GM12878 (cell line): ENCODE data around the gene CACUL1. TPM values are rescaled to one million over a fixed set of nuclear protein-coding genes. Genes with fewer than 3 reads are reported as not detected.

ENCODE experiments used
- ATAC-seq: fragments of 200-7000 bp; cut with Tn5 transposase; 3 replicates; pipeline ENCODE4 v1.9.1; 2020; ENCODE audit warnings: mild to moderate bottlenecking, moderate library complexity
- BruUV-seq: library from RNA; stranded (reverse); fragments of 400-500 nt; replicated peaks from 2 replicates; lab custom pipeline; 2021; lab: Mats Ljungman, UMichigan
- CTCF ChIA-PET: fragments of 300-600 bp; sonication (Branson Sonifier 250); formaldehyde crosslinking; extraction: SDS; loops from one replicate; lab custom pipeline; 2021; ENCODE audit warnings: inconsistent platforms; lab: Yijun Ruan, JAX
- POLR2A ChIA-PET: fragments of 350-600 bp; formaldehyde crosslinking; extraction: SDS; loops from one replicate; lab custom pipeline; 2021; ENCODE audit warnings: inconsistent platforms; lab: Charles Lee
- RAD21 ChIA-PET: fragments of 300-600 bp; sonication (Branson Sonifier 250); formaldehyde crosslinking; loops from one replicate; lab custom pipeline; 2023; ENCODE audit warnings: antibody characterized with exemption; ENCODE audit not compliant: unreplicated experiment; lab: Charles Lee
- SMC1A ChIA-PET: fragments of 300-600 bp; sonication (Branson Sonifier 250); formaldehyde crosslinking; loops from one replicate; lab custom pipeline; 2023; ENCODE audit not compliant: unreplicated experiment, uncharacterized antibody; lab: Charles Lee
- DNase-seq: peaks from one replicate; pipeline ENCODE4 v3.0.0-alpha.2; 2011; ENCODE audit warnings: low read depth, low spot score
- FAIRE-seq: peaks from 3 replicates; lab custom pipeline; 2011; peaks lifted over from hg19 to GRCh38; lab: Jason Lieb, UNC
- H2AFZ ChIP-seq: 2 replicates; pipeline ENCODE4 v1.6.0; 2011; ENCODE audit warnings: low read depth, low read length, control low read depth; ENCODE audit not compliant: control insufficient read depth
- H3K27ac ChIP-seq: 2 replicates; pipeline ENCODE4 v1.5.1; 2011; ENCODE audit warnings: control low read depth; ENCODE audit not compliant: control insufficient read depth, insufficient read depth
- H3K27me3 ChIP-seq, 2 experiments: replicated peaks in 1 of 2; 2 replicates each; pipeline versions ENCODE4 v1.6.0 to v1.6.1; 2011; ENCODE audit warnings: low read length in 1 of 2; ENCODE audit not compliant: control insufficient read depth in 2 of 2, insufficient read depth in 2 of 2
- H3K36me3 ChIP-seq, 2 experiments: 2 replicates each; pipeline ENCODE4 v1.5.1; 2011; ENCODE audit warnings: low read length in 1 of 2; ENCODE audit not compliant: control insufficient read depth in 2 of 2, insufficient read depth in 2 of 2
- H3K4me1 ChIP-seq: 2 replicates; pipeline ENCODE4 v1.6.1; 2011; ENCODE audit warnings: mild to moderate bottlenecking, low read length, moderate library complexity, mixed read lengths; ENCODE audit not compliant: control insufficient read depth, insufficient read depth
- H3K4me2 ChIP-seq: 2 replicates; pipeline ENCODE4 v1.6.0; 2011; ENCODE audit warnings: control low read depth; ENCODE audit not compliant: control insufficient read depth, insufficient read depth
- H3K4me3 ChIP-seq: fragments of 200-600 bp; sonication (generic); 2 replicates; pipeline ENCODE4 v1.5.1; 2016
- H3K79me2 ChIP-seq: 2 replicates; pipeline ENCODE4 v1.6.0; 2011; ENCODE audit warnings: low read length; ENCODE audit not compliant: control insufficient read depth, insufficient read depth
- H3K9ac ChIP-seq: 2 replicates; pipeline ENCODE4 v1.8.0; 2011; ENCODE audit warnings: low read length, control low read depth, mixed read lengths; ENCODE audit not compliant: control insufficient read depth, insufficient read depth
- H3K9me3 ChIP-seq: replicated peaks from 3 replicates; pipeline ENCODE4 v1.5.1; 2011; ENCODE audit warnings: mild to moderate bottlenecking, low read length; ENCODE audit not compliant: control insufficient read depth, insufficient read depth
- H4K20me1 ChIP-seq: 2 replicates; pipeline ENCODE4 v1.6.0; 2011; ENCODE audit not compliant: control insufficient read depth, insufficient read depth
- ASH2L ChIP-seq: fragments of 300-600, 200-600 bp; sonication (generic); IDR thresholded peaks from 2 replicates; pipeline ENCODE4 v1.6.1; 2017; ENCODE audit warnings: low read depth, mild to moderate bottlenecking, borderline replicate concordance
- BHLHE40 ChIP-seq, 2 experiments: fragments of 450-650 bp in 1 of 2; IDR thresholded peaks; 2 replicates each; pipeline ENCODE4 v1.6.1; 2011 to 2017; ENCODE audit warnings: low read depth in 2 of 2, borderline replicate concordance in 1 of 2, improper control_type of control experiment in 1 of 2, low read length in 1 of 2, mild to moderate bottlenecking in 1 of 2
- DPF2 ChIP-seq: fragments of 450-650 bp; IDR thresholded peaks from 2 replicates; pipeline ENCODE4 v1.6.1; 2017; ENCODE audit warnings: mild to moderate bottlenecking
- E2F4 ChIP-seq: IDR thresholded peaks from 2 replicates; pipeline ENCODE4 v1.6.1; 2012; ENCODE audit warnings: low read depth, low read length, improper control_type of control experiment
- EZH2 ChIP-seq: IDR thresholded peaks from 2 replicates; pipeline ENCODE4 v1.6.1; 2012; ENCODE audit warnings: low read depth, mild to moderate bottlenecking, control low read depth, inconsistent platforms, low read length, borderline replicate concordance; ENCODE audit not compliant: control insufficient read depth
- JUND ChIP-seq: IDR thresholded peaks from 2 replicates; pipeline ENCODE4 v1.6.1; 2012; ENCODE audit warnings: low read depth, mild to moderate bottlenecking, low read length, improper control_type of control experiment, moderate library complexity
- MTA3 ChIP-seq: IDR thresholded peaks from 2 replicates; pipeline ENCODE4 v1.6.1; 2012; ENCODE audit warnings: low read length, inconsistent platforms, borderline replicate concordance
- MXI1 ChIP-seq: fragments of 150-350 bp; IDR thresholded peaks from 2 replicates; pipeline ENCODE4 v1.6.1; 2011; ENCODE audit warnings: low read depth, mild to moderate bottlenecking, inconsistent platforms, low read length, improper control_type of control experiment
- MYC ChIP-seq: IDR thresholded peaks from 2 replicates; pipeline ENCODE4 v1.6.1; 2011; ENCODE audit warnings: mild to moderate bottlenecking, low read length, moderate library complexity, inconsistent platforms; ENCODE audit not compliant: insufficient read depth, insufficient replicate concordance, insufficient read length, severe bottlenecking
- NR2C2 ChIP-seq: IDR thresholded peaks from 2 replicates; pipeline ENCODE4 v1.6.1; 2011; ENCODE audit warnings: borderline replicate concordance, low read depth; ENCODE audit not compliant: control insufficient read depth, insufficient read length
- RAD51 ChIP-seq: fragments of 450-650 bp; IDR thresholded peaks from 2 replicates; pipeline ENCODE4 v1.6.1; 2016; ENCODE audit warnings: moderate library complexity, mild to moderate bottlenecking, inconsistent platforms
- ZSCAN29 ChIP-seq: fragments of 450-650 bp; IDR thresholded peaks from 2 replicates; pipeline ENCODE4 v1.6.1; 2017; ENCODE audit warnings: mild to moderate bottlenecking, moderate library complexity
- WGBS: methylation state at CpG from one replicate; pipeline ENCODE4 v1.1.6; 2016; ENCODE audit warnings: low lambda C conversion rate; ENCODE audit not compliant: insufficient replicate concordance, insufficient coverage; ENCODE audit errors: missing lambda C conversion rate; 5-methylcytosine and 5-hydroxymethylcytosine counted together
- in situ Hi-C: fragments of 300-500 bp; cut with MboI; formaldehyde crosslinking; loops from 9 replicates; pipeline ENCODE4 v1.14.3; 2018; ENCODE audit warnings: mixed read lengths
- intact Hi-C: fragments of 100-400 bp; cut with micrococcal nuclease; formaldehyde crosslinking; loops from one replicate; pipeline ENCODE4 v1.14.2; 2022; ENCODE audit not compliant: unreplicated experiment
- polyA plus RNA-seq, 11 experiments: library from polyadenylated mRNA; depleted of rRNA in 4 of 11; unstranded in 6 of 11; stranded (reverse) in 5 of 11; fragments of >200 nt; fragmentation: Nextera tagmentation in 4 of 11; fragmentation: Illumina TruSeq in 1 of 11; extraction: Ambion mirVana in 4 of 11; extraction: Trizol in 1 of 11; gene quantifications; 1 replicate in 1 of 11; 2 replicates in 10 of 11; pipeline versions ENCODE4 v1.2.1 to v1.2.3, GENCODE V29; 2011 to 2016; ENCODE audit warnings: inconsistent platforms in 2 of 11, missing spikeins in 2 of 11, low read depth in 1 of 11
- total RNA-seq, 4 experiments: library from RNA; depleted of rRNA in 3 of 4; stranded (reverse); fragments of >200 nt in 3 of 4; fragmentation: Illumina TruSeq in 1 of 4; extraction: Trizol in 1 of 4; gene quantifications; 2 replicates each; pipeline versions ENCODE4 v1.2.1 to v1.2.3, GENCODE V29; 2013 to 2021
- TF ChIP-seq, protein P1 (sequence below): IDR thresholded peaks from 2 replicates; pipeline ENCODE4 v1.6.1; 2011; ENCODE audit warnings: low read depth, mild to moderate bottlenecking, low read length, moderate library complexity, borderline replicate concordance; ENCODE audit errors: extremely low read depth

The CACUL1 gene
- total and polyA plus RNA-seq, 10 of the 15 experiments (the other 5 are each of a cell fraction or from before 2014, with no cell fraction given): 7.4 to 23.2 (median 13.0) TPM

GRCh38 chr10:118799777-118800176 lies 45.0 kb upstream of the CACUL1 start:
- no peak overlapping the region for H3K4me2 ChIP-seq
- no peak for DNase-seq
- no peak overlapping the region for H2AFZ ChIP-seq
- CTCF ChIA-PET: interaction anchor here (1.4 to 4.5 kb wide), 3 partner anchors 15 to 230 kb away, joined by 3 to 29 read pairs (median 4); no protein-coding TSS in a partner anchor
- peaks cover 0 to 5% of the 10 kb centered on the region in 2 experiments; a peak in 2 of 4 replicates for H3K27me3 ChIP-seq
- RAD21 ChIA-PET: interaction anchor here (1.8 kb wide), 1 partner anchor 231 kb away, joined by 6 read pairs; no protein-coding TSS in a partner anchor
- H3K4me1 ChIP-seq: no peaks in the 10 kb centered on the region
- intact Hi-C loops (no loop called here), in situ Hi-C loops (loop anchor here (10.0 kb wide), 1 partner anchor 235 kb away; no protein-coding TSS in a partner anchor)
- SMC1A ChIA-PET: interaction anchor here (1.5 to 2.1 kb wide), 3 partner anchors 15 to 231 kb away, joined by 3 to 6 read pairs (median 5); no protein-coding TSS in a partner anchor
- no peaks in the 10 kb centered on the region for H4K20me1 ChIP-seq
- TF ChIP-seq MTA3: no peak
- no peak for TF ChIP-seq ZSCAN29
- TF ChIP-seq DPF2: no peak
- no peak for TF ChIP-seq BHLHE40 (IDR thresholded peaks at IDR 0.05; ENCODE audit: borderline replicate concordance in 1 of 2, low read depth in 2 of 2, low read length in 1 of 2)
- POLR2A ChIA-PET: no interaction called here
- no peaks in the 10 kb centered on the region for H3K79me2 ChIP-seq
- 16% methylated on average over 3 of the region's 3 CpGs for WGBS
- no peak overlapping the region for H3K9ac ChIP-seq
- FAIRE-seq: no peak
- H3K4me3 ChIP-seq: no peak overlapping the region
- BruUV-seq: no TSS peak
- no peak for ATAC-seq
- no peaks in the 10 kb centered on the region for H3K9me3 ChIP-seq
- no peaks in the 10 kb centered on the region for H3K36me3 ChIP-seq
- H3K27ac ChIP-seq: no peak overlapping the region

GRCh38 chr10:118798231-118798662 lies 43.5 kb upstream of the CACUL1 start:
- WGBS: 0% methylated on average over 3 of the region's 3 CpGs
- no peak for TF ChIP-seq E2F4
- no peak for TF ChIP-seq ASH2L
- no peak for TF ChIP-seq MXI1
- no peak for TF ChIP-seq NR2C2
- TF ChIP-seq, protein P1, sequence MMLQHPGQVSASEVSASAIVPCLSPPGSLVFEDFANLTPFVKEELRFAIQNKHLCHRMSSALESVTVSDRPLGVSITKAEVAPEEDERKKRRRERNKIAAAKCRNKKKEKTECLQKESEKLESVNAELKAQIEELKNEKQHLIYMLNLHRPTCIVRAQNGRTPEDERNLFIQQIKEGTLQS: no peak
- no peak for TF ChIP-seq EZH2
- no peak for TF ChIP-seq JUND
- no peak for TF ChIP-seq MYC
- TF ChIP-seq RAD51: no peak
- BruUV-seq: no TSS peak

More at GRCh38 chr10:118798231-118798662, 43.5 kb upstream of the CACUL1 start:
- ATAC-seq (no peak), DNase-seq (no peak), FAIRE-seq (no peak)
- Histone ChIP-seq H3K36me3 (no peaks in the 10 kb centered on the region), H4K20me1 (no peaks in the 10 kb centered on the region), H3K9me3 (no peaks in the 10 kb centered on the region; the same call in 2 of the 3 replicates), H3K27ac (no peak overlapping the region), H3K79me2 (no peaks in the 10 kb centered on the region), H3K4me1 (no peaks in the 10 kb centered on the region), H3K9ac (no peak overlapping the region), H2AFZ (no peak overlapping the region), H3K27me3 (peaks cover 0 to 5% of the 10 kb centered on the region in 2 experiments; a peak in 1 of 4 replicates), H3K4me3 (no peak overlapping the region), H3K4me2 (no peak overlapping the region)
- intact Hi-C loops: no loop called here
- CTCF ChIA-PET: interaction anchor here (0.6 to 4.5 kb wide), 5 partner anchors 64 to 229 kb away, joined by 3 to 29 read pairs (median 3); no protein-coding TSS in a partner anchor
- in situ Hi-C loops: no loop called here
- RAD21 ChIA-PET: interaction anchor here (0.6 to 1.1 kb wide), 2 partner anchors 30 to 322 kb away, joined by 3 to 5 read pairs; no protein-coding TSS in a partner anchor
- POLR2A ChIA-PET: interaction anchor here (0.6 to 0.7 kb wide), 3 partner anchors 10 to 190 kb away, joined by 3 to 7 read pairs (median 6); no protein-coding TSS in a partner anchor
- SMC1A ChIA-PET: interaction anchor here (1.3 to 2.1 kb wide), 2 partner anchors 77 to 230 kb away, joined by 5 to 6 read pairs; no protein-coding TSS in a partner anchor
